ENCODE measurements around the gene ATP11A.
"Not testable (repeated sequence)": the region's sequence is repeated elsewhere in the genome, so short reads cannot be mapped to it uniquely, and the experiment has no call there.

Gene ATP11A

DNA sequence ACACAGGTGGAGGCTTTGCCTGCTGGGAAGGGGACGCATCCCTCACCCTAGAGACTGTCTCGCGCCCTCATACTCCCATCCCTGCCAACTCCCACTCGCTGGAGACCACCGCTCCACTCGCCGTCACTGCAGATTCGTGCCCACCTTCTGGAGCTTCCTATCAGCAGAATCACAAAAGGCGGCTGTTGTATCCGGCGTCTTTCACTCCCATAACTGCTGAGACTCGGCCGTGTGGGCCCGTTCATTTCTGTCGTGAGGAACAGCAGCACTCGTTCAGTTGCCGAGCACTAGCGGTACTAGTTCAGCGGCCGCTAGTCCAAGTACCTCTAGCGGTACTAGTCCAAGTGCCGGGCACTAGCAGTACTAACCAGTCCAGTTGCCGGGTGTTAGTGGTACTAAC, 154.6 kb downstream of the ATP11A start:
- no peak for DNase-seq

DNA sequence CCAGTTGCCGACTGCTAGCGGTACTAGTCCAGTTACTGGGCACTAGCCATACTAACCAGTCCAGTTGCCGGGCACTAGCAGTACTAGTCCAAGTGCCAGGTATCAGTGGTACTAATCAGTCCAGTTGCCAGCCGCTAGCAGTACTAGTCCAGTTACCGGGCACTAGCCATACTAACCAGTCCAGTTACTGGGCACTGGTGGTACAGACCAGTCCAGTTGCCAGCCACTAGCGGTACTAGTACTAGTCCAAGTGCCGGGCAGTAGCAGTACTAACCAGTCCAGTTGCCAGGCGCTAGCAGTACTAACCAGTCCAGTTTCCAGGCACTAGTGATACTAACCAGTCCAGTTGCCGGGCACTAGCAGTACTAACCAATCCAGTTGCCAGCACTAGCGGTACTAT, 155.0 kb downstream of the ATP11A start:
- no peak for DNase-seq

GRCh38 chr13:112845511-112846144, 155.8 kb downstream of the ATP11A start:
- no peak for DNase-seq

DNA sequence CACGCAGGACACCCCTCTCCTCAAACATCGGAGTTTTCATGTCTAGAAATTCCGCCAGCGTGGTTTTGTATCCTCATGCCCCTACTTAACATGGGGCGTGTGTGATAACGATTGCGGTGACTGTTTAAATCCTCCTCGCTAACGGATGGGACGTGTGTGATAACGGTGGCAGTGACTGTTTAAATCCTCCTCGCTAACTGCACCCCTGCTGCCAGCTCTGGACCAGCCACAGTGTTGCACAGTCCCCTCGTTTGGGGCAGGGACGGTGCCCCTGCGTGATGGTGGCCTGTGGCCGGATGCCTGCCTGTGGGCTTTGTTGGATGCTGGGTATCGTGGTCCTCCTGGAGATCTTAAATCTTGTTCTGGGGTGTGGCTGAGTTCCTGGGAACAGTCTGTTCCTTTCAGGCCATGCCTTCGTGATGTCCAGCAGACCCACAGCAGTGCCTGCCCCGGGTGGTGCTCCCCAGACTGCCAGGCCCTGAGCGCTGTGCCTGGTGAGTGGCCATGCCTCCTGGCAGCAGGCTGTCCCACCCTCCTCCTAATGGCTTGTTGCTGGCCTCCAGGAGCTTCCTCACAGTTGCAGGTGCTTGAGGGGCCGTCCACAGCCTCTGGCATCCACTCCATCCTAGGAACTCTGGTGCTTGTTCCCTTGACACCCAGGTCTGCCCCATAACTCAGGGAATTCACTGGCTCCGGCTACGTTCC, 156.7 kb downstream of the ATP11A start:
- DNase-seq = no peak

GRCh38 chr13:112849500-112849899, 159.7 kb downstream of the ATP11A start:
- no peak for DNase-seq

DNA sequence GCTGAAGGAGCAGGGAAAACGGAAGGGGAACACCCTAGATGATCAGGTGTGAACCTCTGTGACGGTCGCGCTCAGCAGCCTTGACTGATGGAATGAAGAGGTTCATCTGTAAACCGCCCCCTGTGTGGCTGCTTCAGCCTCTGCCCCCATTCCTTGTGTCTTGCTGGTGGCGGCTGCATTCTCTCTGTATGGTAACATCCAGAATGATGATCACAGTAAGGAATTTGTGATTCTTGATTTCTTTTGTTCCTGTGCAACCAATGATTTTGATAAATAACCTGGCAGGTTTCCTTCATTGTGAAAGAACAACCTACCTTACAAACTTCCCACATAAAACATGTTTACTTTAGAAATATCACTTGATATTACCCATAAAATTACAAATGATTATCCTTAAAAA, 160.4 kb downstream of the ATP11A start:
- no peak for DNase-seq

- DNase-seq = no peak
Observed at GRCh38 chr13:112851107-112852038, 161.5 kb downstream of the ATP11A start.

GRCh38 chr13:112852392-112852791, 162.6 kb downstream of the ATP11A start:
- DNase-seq = no peak

GRCh38 chr13:112852808-112853207, 163.0 kb downstream of the ATP11A start:
- no peak for DNase-seq

- no peak for DNase-seq
Observed at GRCh38 chr13:112854321-112854720, 164.5 kb downstream of the ATP11A start.

- no peak for DNase-seq
Observed at GRCh38 chr13:112855859-112856258, 166.0 kb downstream of the ATP11A start.

- DNase-seq = no peak
Observed at GRCh38 chr13:112857914-112858490, 168.2 kb downstream of the ATP11A start.

DNA sequence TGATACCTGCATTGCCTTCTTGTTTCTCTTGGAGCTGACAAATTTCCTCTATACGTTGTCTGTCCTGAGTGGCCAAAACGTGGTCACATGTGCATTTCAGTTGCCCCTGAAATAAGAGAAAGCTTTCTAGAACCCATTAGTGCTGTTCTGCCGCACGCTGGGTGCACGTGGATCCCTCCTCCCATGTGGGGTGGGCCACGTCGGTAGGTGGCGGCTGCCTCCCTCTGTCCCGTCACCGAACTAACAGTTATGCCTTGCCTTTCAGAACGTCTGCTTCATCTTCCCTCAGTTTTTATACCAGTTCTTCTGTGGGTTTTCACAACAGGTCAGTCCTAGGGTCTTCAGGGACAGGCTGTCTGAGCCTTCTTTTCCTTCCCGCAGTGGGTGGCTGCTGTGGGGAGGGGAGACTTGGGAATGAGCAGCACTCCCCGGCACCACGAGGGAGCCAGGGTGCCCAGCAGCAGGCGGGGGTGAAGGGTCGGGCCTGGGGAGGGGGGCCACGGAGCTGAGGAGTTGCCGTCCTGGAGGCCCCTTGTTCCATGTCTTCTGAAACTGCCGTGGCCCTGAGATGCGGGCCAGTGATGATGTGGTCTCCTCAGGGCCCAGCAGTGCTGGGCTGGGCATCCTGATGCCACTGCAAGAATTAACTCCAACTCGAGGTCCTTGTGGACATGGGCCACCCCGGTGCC, 169.4 kb downstream of the ATP11A start:
- DNase-seq = no peak

GRCh38 chr13:112859817-112860190, 170.0 kb downstream of the ATP11A start:
- no peak for DNase-seq

DNA sequence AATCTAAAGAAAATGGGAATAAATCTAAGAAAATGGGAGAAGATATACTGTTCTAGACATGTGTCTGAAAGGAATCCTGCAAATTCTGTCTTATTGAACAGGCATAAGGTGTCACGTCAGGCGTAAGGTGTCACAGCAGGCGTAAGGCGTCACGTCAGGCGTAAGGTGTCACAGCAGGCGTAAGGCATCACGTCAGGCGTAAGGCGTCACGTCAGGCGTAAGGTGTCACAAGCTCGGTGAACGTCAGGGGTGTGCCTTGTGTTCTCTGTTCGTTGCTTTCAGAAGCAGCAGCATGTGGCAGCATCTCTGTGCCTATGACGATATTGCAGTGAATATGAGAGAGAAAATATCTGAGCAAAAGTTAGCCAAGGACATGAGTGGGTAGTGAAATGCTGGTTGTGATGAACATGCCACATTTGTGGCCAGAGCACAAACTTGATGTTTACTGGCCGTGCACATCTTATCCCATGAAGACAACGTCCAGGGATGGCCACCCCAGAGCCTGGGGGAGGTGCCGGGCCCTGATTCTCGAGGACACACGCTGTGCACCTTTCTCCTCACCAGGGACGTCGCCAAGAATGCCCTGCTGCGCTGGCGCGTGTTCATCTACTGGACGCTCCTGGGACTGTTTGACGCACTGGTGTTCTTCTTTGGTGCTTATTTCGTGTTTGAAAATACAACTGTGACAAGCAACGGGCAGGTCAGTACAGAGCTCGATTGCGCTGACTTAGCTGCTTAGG, 172.2 kb downstream of the ATP11A start:
- DNase-seq = no peak

DNA sequence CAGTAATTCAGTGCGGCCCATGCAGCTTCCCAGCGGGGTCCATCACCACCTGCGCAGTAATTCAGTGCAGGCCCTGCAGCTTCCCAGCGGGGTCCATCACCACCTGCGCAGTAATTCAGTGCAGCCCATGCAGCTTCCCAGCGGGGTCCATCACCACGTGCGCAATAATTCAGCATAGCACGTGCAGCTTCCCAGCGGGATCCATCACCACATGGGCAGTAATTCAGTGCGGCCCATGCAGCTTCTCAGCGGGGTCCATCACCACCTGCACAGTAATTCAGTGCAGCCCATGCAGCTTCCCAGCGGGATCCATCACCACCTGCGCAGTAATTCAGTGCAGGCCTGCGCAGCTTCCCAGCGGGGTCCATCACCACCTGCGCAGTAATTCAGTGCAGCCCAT, 173.5 kb downstream of the ATP11A start:
- DNase-seq = not testable (repeated sequence)

GRCh38 chr13:112865478-112865877, 175.6 kb downstream of the ATP11A start:
- DNase-seq = not testable (repeated sequence)

- no peak for DNase-seq
Observed at GRCh38 chr13:112867301-112867711, 177.5 kb downstream of the ATP11A start.

DNA sequence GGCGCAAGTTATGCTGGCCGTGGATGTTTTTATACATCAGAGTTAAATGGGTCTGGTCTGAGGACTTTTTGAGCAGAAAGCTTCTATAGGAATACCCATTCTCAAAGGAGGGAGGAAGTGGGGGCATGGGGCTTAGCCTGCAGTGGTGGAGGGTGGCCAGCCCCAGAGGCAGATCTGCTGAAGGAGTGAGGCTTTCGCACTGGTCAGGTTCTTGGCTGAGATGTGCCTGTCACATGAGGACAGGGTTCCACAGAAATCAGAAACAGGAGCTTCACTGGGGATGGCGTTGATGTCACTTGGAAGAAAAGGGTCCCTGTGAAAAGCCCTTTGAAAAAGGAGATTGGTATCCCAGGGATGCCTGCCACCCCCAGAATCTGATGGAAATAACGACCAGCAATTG, 178.5 kb downstream of the ATP11A start:
- no peak for DNase-seq

DNA sequence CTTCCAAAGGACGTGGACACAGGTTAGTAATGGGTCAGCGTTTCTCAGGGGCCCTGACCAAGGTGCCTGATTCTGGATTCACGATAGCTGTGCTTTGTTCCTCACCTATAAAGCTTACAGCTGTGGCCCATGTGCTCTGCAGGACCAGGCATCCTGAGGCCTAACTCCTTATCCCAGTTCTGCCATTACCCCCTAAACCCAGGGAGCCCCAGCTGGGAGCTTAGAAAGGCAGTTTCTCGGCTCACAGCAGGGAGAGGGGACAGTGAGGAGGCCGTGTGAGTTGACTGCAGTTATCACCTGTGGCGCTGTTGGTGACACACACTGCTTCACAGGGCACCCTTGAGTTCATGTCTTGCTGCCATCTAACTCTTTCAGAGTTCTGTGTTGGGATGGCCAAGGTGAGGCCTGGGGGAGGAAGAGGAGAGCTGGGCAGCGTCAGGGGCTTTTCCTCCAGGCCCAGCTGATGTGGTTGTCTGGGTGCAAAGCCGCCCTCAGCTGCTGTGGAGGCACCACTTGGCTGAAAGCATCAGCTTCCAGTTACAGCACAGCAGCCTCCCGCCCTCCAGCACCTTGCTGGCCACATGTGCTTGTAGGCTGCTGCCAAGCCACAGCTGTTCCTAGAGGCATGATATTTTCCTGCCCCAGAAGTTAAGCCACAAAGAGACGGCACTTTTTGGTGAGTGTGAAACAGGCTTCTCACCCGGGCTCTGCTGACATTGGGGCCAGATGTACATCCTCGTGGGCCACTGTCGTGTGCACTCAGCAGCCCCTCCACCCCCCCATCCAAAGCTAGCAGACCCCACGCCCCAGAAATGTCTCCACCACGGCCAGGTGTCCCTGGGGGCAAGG, 179.6 kb downstream of the ATP11A start:
- peak in 1 of 2 experiments; percentile 45 for DNase-seq

- peak; percentile 49 to 56 for DNase-seq
Observed at GRCh38 chr13:112870051-112870331, 180.2 kb downstream of the ATP11A start.

Data from Kasumi-1 (cell line).